ENCODE measurements around the gene CARS2. TPM values are rescaled to one million over a fixed set of nuclear protein-coding genes. Genes with fewer than 3 reads are reported as not detected.

Gene CARS2
- total and polyA plus RNA-seq, 2 of the 8 experiments (the other 6 are each of a cell fraction or from before 2014, with no cell fraction given) = 47.7 to 55.9 TPM

DNA sequence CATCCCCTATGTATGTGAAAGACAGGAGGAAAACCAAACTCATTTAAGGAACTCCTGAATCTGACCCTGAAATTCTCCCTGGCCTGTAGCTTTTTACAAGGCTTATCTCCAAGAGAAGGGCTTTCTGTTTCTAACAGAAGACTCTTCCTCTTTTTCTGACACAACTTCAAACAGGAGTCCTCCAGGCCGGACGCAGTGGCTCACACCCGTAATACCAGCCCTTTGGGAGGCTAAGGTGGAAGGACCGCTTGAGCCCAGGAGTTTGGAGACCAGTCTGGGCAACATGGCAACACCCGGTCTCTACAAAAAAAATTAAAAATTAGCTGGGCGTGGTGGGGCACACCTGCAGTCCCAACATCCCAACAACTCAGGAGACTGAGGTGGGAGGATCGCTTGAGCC is 41.9 kb downstream of the CARS2 start (continued):
- no peak for TF ChIP-seq SUZ12 (IDR thresholded peaks at IDR 0.05; ENCODE audit: low read length)
- TF ChIP-seq CEBPB (IDR thresholded peaks at IDR 0.05; ENCODE audit: low read depth, low read length) = no peak
- no peak for TF ChIP-seq NANOG (IDR thresholded peaks at IDR 0.05; ENCODE audit: insufficient read depth, low read depth, low read length, poor library complexity, severe bottlenecking)

Measured in H1 (cell line).